H1 (cell line): ENCODE measurements around the gene C20orf202. TPM values are rescaled to one million over a fixed set of nuclear protein-coding genes. Genes with fewer than 3 reads are reported as not detected.

Experiments
- CTCF ChIA-PET: fragments of 300-600 bp; sonication (Branson Sonifier 250); formaldehyde crosslinking; loops from one replicate; lab custom pipeline; 2021; ENCODE audit not compliant: partially characterized antibody; lab: Charles Lee
- POLR2A ChIA-PET: fragments of 300-600 bp; sonication (Branson Sonifier 250); formaldehyde crosslinking; loops from one replicate; lab custom pipeline; 2021; ENCODE audit warnings: inconsistent platforms; ENCODE audit not compliant: partially characterized antibody; lab: Charles Lee
- DNase-seq, 2 experiments: peaks; one replicate each; pipeline versions ENCODE4 v3.0.0 to v3.0.0-alpha.2; 2010 to 2022; ENCODE audit warnings: low spot score in 2 of 2, low read depth in 1 of 2, mixed read lengths in 1 of 2
- FAIRE-seq: peaks from 2 replicates; lab custom pipeline; 2011; peaks lifted over from hg19 to GRCh38; lab: Jason Lieb, UNC
- H2AFZ ChIP-seq: 2 replicates; pipeline ENCODE4 v1.8.1; 2012; ENCODE audit warnings: low read length, inconsistent platforms
- H2AK5ac ChIP-seq: 2 replicates; pipeline ENCODE4 v1.6.1; 2013; ENCODE audit warnings: low read depth, low read length
- H2BK120ac ChIP-seq: replicated peaks from 2 replicates; pipeline ENCODE3; 2013; ENCODE audit warnings: low read depth, low read length, inconsistent platforms
- H2BK12ac ChIP-seq: 2 replicates; pipeline ENCODE4 v1.6.1; 2013; ENCODE audit warnings: low read depth, low read length
- H2BK15ac ChIP-seq: 2 replicates; pipeline ENCODE4 v1.6.1; 2013; ENCODE audit warnings: low read length
- H2BK20ac ChIP-seq: 2 replicates; pipeline ENCODE4 v1.6.1; 2013; ENCODE audit warnings: low read length
- H2BK5ac ChIP-seq: 2 replicates; pipeline ENCODE4 v1.6.1; 2013; ENCODE audit warnings: low read depth, low read length
- H3K14ac ChIP-seq: 2 replicates; pipeline ENCODE4 v1.6.1; 2013; ENCODE audit warnings: inconsistent platforms; ENCODE audit not compliant: insufficient read length
- H3K18ac ChIP-seq: 2 replicates; pipeline ENCODE4 v1.6.1; 2013; ENCODE audit warnings: low read length; ENCODE audit errors: extremely low read depth
- H3K23ac ChIP-seq: 2 replicates; pipeline ENCODE4 v1.6.1; 2013; ENCODE audit warnings: inconsistent platforms; ENCODE audit not compliant: insufficient read length
- H3K23me2 ChIP-seq: 2 replicates; pipeline ENCODE4 v1.6.1; 2013; ENCODE audit warnings: low read depth, low read length
- H3K27ac ChIP-seq: 2 replicates; pipeline ENCODE4 v1.6.1; 2011; ENCODE audit warnings: low read depth, low read length, inconsistent platforms
- H3K27me3 ChIP-seq, 4 experiments: replicated peaks in 1 of 4; 1 replicate in 1 of 4; 2 replicates in 3 of 4; pipeline versions ENCODE4 v1.6.1 to v1.8.1; 2011 to 2013; ENCODE audit warnings: low read length in 3 of 4, mild to moderate bottlenecking in 3 of 4, inconsistent platforms in 2 of 4, mixed read lengths in 2 of 4, moderate library complexity in 1 of 4; ENCODE audit not compliant: control insufficient read depth in 3 of 4, insufficient read depth in 3 of 4; ENCODE audit errors: extremely low read depth in 1 of 4
- H3K36me3 ChIP-seq, 4 experiments: 2 replicates each; pipeline versions ENCODE4 v1.6.1 to v1.8.1; 2011 to 2013; ENCODE audit warnings: mild to moderate bottlenecking in 4 of 4, low read length in 3 of 4, moderate library complexity in 2 of 4, control low read depth in 1 of 4, inconsistent platforms in 1 of 4; ENCODE audit not compliant: insufficient read depth in 4 of 4, control insufficient read depth in 2 of 4
- H3K4ac ChIP-seq: replicated peaks from 2 replicates; pipeline ENCODE3; 2013; ENCODE audit warnings: low read length, low read depth, mixed read lengths, inconsistent platforms; ENCODE audit not compliant: insufficient read length
- H3K4me1 ChIP-seq, 4 experiments: replicated peaks in 1 of 4; 1 replicate in 1 of 4; 2 replicates in 3 of 4; pipeline versions ENCODE4 v1.6.1 to v1.8.1; 2011 to 2013; ENCODE audit warnings: low read length in 3 of 4, inconsistent platforms in 2 of 4, mixed read lengths in 1 of 4; ENCODE audit not compliant: insufficient read depth in 4 of 4, control insufficient read depth in 3 of 4
- H3K4me2 ChIP-seq, 2 experiments: 2 replicates each; pipeline versions ENCODE4 v1.6.1 to v1.8.1; 2011 to 2013; ENCODE audit warnings: low read depth in 2 of 2, low read length in 2 of 2, control low read depth in 1 of 2, inconsistent platforms in 1 of 2, mild to moderate bottlenecking in 1 of 2; ENCODE audit not compliant: insufficient read depth in 1 of 2
- H3K4me3 ChIP-seq, 4 experiments: fragments of 200-600, 300-600 bp in 1 of 4; sonication (generic), shearing (Covaris generic), sonication (Bioruptor Twin) in 1 of 4; 2 replicates each; pipeline versions ENCODE4 v1.5.1 to v1.8.1; 2011 to 2016; ENCODE audit warnings: low read length in 4 of 4, low read depth in 3 of 4, control low read depth in 2 of 4, inconsistent platforms in 2 of 4, mild to moderate bottlenecking in 2 of 4, mixed read lengths in 1 of 4, moderate library complexity in 1 of 4; ENCODE audit not compliant: insufficient read depth in 2 of 4; ENCODE audit errors: extremely low read depth in 1 of 4
- H3K56ac ChIP-seq: replicated peaks from 2 replicates; pipeline ENCODE3; 2013; ENCODE audit warnings: low read depth, mild to moderate bottlenecking, mixed read lengths, low read length, inconsistent platforms; ENCODE audit not compliant: insufficient read length
- H3K79me1 ChIP-seq: 2 replicates; pipeline ENCODE4 v1.6.1; 2013; ENCODE audit warnings: low read depth, low read length, control low read depth
- H3K79me2 ChIP-seq, 2 experiments: 2 replicates each; pipeline versions ENCODE4 v1.6.1 to v1.8.1; 2012 to 2013; ENCODE audit warnings: low read length in 2 of 2, mild to moderate bottlenecking in 2 of 2, inconsistent platforms in 1 of 2; ENCODE audit not compliant: insufficient read depth in 2 of 2, control insufficient read depth in 1 of 2
- H3K9ac ChIP-seq, 4 experiments: replicated peaks in 1 of 4; 1 replicate in 1 of 4; 2 replicates in 3 of 4; pipeline versions ENCODE4 v1.6.1 to v1.8.1; 2011 to 2013; ENCODE audit warnings: low read depth in 3 of 4, low read length in 3 of 4, control low read depth in 2 of 4, mild to moderate bottlenecking in 2 of 4, moderate library complexity in 2 of 4, inconsistent platforms in 1 of 4; ENCODE audit errors: extremely low read depth in 1 of 4
- H3K9me3 ChIP-seq, 2 experiments: 2 replicates each; pipeline versions ENCODE4 v1.6.1 to v1.8.1; 2012 to 2013; ENCODE audit warnings: mild to moderate bottlenecking in 2 of 2, moderate library complexity in 2 of 2, control low read depth in 1 of 2, inconsistent platforms in 1 of 2, low read depth in 1 of 2, low read length in 1 of 2, mixed read lengths in 1 of 2; ENCODE audit not compliant: insufficient read depth in 2 of 2
- H4K20me1 ChIP-seq, 2 experiments: replicated peaks in 1 of 2; 2 replicates each; pipeline versions ENCODE3 to v1.8.1; 2011 to 2013; ENCODE audit warnings: inconsistent platforms in 2 of 2, low read length in 2 of 2, mild to moderate bottlenecking in 1 of 2; ENCODE audit not compliant: insufficient read depth in 2 of 2, control insufficient read depth in 1 of 2
- H4K5ac ChIP-seq: 2 replicates; pipeline ENCODE4 v1.6.1; 2013; ENCODE audit warnings: low read length, low read depth, mixed read lengths, inconsistent platforms; ENCODE audit not compliant: insufficient read length
- H4K8ac ChIP-seq: 2 replicates; pipeline ENCODE4 v1.8.0; 2013; ENCODE audit warnings: mild to moderate bottlenecking, moderate library complexity, low read length, inconsistent platforms; ENCODE audit not compliant: insufficient read depth; ENCODE audit errors: extremely low read depth
- H4K91ac ChIP-seq: replicated peaks from 2 replicates; pipeline ENCODE3; 2013; ENCODE audit warnings: low read length, mixed read lengths, inconsistent platforms; ENCODE audit not compliant: insufficient read length
- ASH2L ChIP-seq: fragments of 200-600, 300-600 bp; sonication (generic); IDR thresholded peaks from one replicate; pipeline ENCODE4 v1.7.1; 2017; ENCODE audit warnings: low read length
- CHD1 ChIP-seq: IDR thresholded peaks from 2 replicates; pipeline ENCODE4 v1.6.1; 2012; ENCODE audit warnings: low read depth, low read length, improper control_type of control experiment
- CTBP2 ChIP-seq: IDR thresholded peaks from 2 replicates; pipeline ENCODE4 v1.7.0; 2011; ENCODE audit warnings: borderline replicate concordance, mild to moderate bottlenecking, moderate library complexity, mixed read lengths, low read length; ENCODE audit not compliant: insufficient read depth, insufficient read length
- EGR1 ChIP-seq: IDR thresholded peaks from 2 replicates; pipeline ENCODE4 v1.6.1; 2011; ENCODE audit warnings: low read depth, low read length, borderline replicate concordance
- JUN ChIP-seq: IDR thresholded peaks from 2 replicates; pipeline ENCODE4 v1.6.1; 2011; ENCODE audit warnings: low read depth, mild to moderate bottlenecking, improper control_type of control experiment, low read length
- KDM4A ChIP-seq: IDR thresholded peaks from one replicate; pipeline ENCODE4 v1.7.1; 2012; ENCODE audit warnings: low read depth, mild to moderate bottlenecking, moderate library complexity, low read length, inconsistent platforms; ENCODE audit not compliant: severe bottlenecking
- MAFK ChIP-seq: IDR thresholded peaks from 2 replicates; pipeline ENCODE4 v1.6.1; 2012; ENCODE audit warnings: low read depth, mild to moderate bottlenecking, improper control_type of control experiment, low read length
- RAD21 ChIP-seq, 2 experiments: IDR thresholded peaks in 1 of 2; conservative IDR thresholded peaks in 1 of 2; 2 replicates each; pipeline ENCODE4 v1.6.1; 2011; ENCODE audit warnings: low read depth in 2 of 2, low read length in 2 of 2, improper control_type of control experiment in 1 of 2, inconsistent platforms in 1 of 2, mild to moderate bottlenecking in 1 of 2, moderate library complexity in 1 of 2
- RXRA ChIP-seq: IDR thresholded peaks from 2 replicates; pipeline ENCODE4 v1.6.1; 2011; ENCODE audit warnings: low read depth, mild to moderate bottlenecking, low read length, moderate library complexity; ENCODE audit not compliant: insufficient read depth
- TBP ChIP-seq: IDR thresholded peaks from 2 replicates; pipeline ENCODE4 v1.6.1; 2011; ENCODE audit warnings: low read depth, low read length, improper control_type of control experiment
- TEAD4 ChIP-seq: IDR thresholded peaks from 2 replicates; pipeline ENCODE4 v1.6.1; 2012; ENCODE audit warnings: low read depth, low read length, inconsistent platforms, mixed read lengths
- WGBS, 2 experiments: shearing (Covaris generic) in 1 of 2; methylation state at CpG; one replicate each; pipeline versions ENCODE4 v1.1.6 to v1.1.7; 2013 to 2015; ENCODE audit warnings: low lambda C conversion rate in 2 of 2, mixed read lengths in 2 of 2, inconsistent platforms in 1 of 2, low coverage in 1 of 2, missing lambda C conversion rate in 1 of 2; ENCODE audit not compliant: insufficient replicate concordance in 2 of 2, insufficient coverage in 1 of 2, insufficient read length in 1 of 2; ENCODE audit errors: extremely low coverage in 1 of 2, missing lambda C conversion rate in 1 of 2; 5-methylcytosine and 5-hydroxymethylcytosine counted together
- polyA plus RNA-seq, 7 experiments: library from polyadenylated mRNA; depleted of rRNA in 3 of 7; stranded (reverse) in 5 of 7; unstranded in 2 of 7; fragments of >200 nt in 5 of 7; fragments of 200-250 nt in 2 of 7; gene quantifications; 1 replicate in 5 of 7; 2 replicates in 1 of 7; 4 replicates in 1 of 7; pipeline versions ENCODE4 v1.2.1 to v1.2.3, GENCODE V29; 2011 to 2013; ENCODE audit warnings: missing spikeins in 2 of 7, mixed read lengths in 2 of 7
- total RNA-seq: library from RNA; stranded (reverse); fragmentation: NEBNext Ultra II Directional; extraction: Animal tissue kit (Norgen Biotek cat#: 25700); gene quantifications from 2 replicates; pipeline ENCODE4 v1.2.1, GENCODE V29; 2021
- TF ChIP-seq, protein P1 (sequence below): IDR thresholded peaks from 2 replicates; pipeline ENCODE4 v1.6.1; 2012; ENCODE audit warnings: inconsistent platforms

The C20orf202 gene
- total and polyA plus RNA-seq, 2 of the 8 experiments (the other 6 are each of a cell fraction or from before 2014, with no cell fraction given) = 0.12 TPM; not detected in 1

DNA sequence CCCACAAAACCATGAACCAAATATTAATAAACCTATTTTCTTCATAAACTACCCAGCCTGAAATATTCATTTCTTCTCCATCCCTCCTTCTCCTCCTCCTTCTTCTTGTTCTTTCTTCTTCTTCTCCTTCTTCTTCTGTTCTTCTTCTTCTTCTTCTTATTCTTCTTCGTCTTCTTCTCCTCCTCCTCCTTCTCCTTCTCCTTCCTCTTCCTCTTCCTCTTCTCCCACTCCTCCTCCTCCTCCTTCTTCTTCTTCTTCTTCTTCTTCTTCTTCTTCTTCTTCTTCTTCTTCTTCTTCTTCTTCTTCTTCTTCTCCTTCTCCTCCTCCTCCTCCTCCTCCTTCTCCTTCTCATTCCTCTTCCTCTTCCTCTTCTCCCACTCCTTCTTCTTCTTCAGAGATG is 13.4 kb upstream of the C20orf202 start:
- H3K79me2 ChIP-seq = no peaks in the 10 kb centered on the region
- no peak overlapping the region for H3K4me2 ChIP-seq
- peaks cover 5% of the 10 kb centered on the region; the same call in 1 of the 2 replicates for H3K23me2 ChIP-seq
- H2BK20ac ChIP-seq = no peak overlapping the region
- no peaks in the 10 kb centered on the region; a peak in 1 of 8 replicates for H3K36me3 ChIP-seq
- no peak overlapping the region for H2AFZ ChIP-seq
- no peak overlapping the region for H4K91ac ChIP-seq
- DNase-seq = no peak
- peaks cover 0 to 11% (median 8%) of the 10 kb centered on the region in 4 experiments; a peak in 5 of 7 replicates for H3K27me3 ChIP-seq
- H2BK120ac ChIP-seq = no peak overlapping the region
- H3K4me1 ChIP-seq = peaks cover 0 to 7% (median 5%) of the 10 kb centered on the region in 4 experiments; a peak in 5 of 7 replicates
- H3K9ac ChIP-seq = no peak overlapping the region
- H3K23ac ChIP-seq = no peak overlapping the region
- no peaks in the 10 kb centered on the region for H3K9me3 ChIP-seq
- H3K27ac ChIP-seq = no peak overlapping the region
- peaks cover 0 to 3% of the 10 kb centered on the region in 2 experiments for H4K20me1 ChIP-seq
- no peak overlapping the region for H4K5ac ChIP-seq
- 56 to 86% methylated on average over 1 of the region's 1 CpG for WGBS, 2 experiments
- H3K56ac ChIP-seq = no peak overlapping the region
- FAIRE-seq = no peak
- H3K4ac ChIP-seq = no peak overlapping the region
- no peak overlapping the region for H3K14ac ChIP-seq
- H4K8ac ChIP-seq = no peak overlapping the region
- POLR2A ChIA-PET = no interaction called here
- H3K18ac ChIP-seq = no peak overlapping the region
- peaks cover 2% of the 10 kb centered on the region; the same call in 1 of the 2 replicates for H3K79me1 ChIP-seq
- no peak overlapping the region for H2BK5ac ChIP-seq
- H3K4me3 ChIP-seq = no peak overlapping the region
- H2AK5ac ChIP-seq = no peak overlapping the region
- no peak overlapping the region for H2BK15ac ChIP-seq
- H2BK12ac ChIP-seq = no peak overlapping the region
- CTCF ChIA-PET = interaction anchor here (0.9 to 5.0 kb wide), 2 partner anchors 21 to 217 kb away, joined by 3 to 34 read pairs; no protein-coding TSS in a partner anchor
- TF ChIP-seq KDM4A (no peak), RAD21 (IDR thresholded peaks at IDR 0.05 in 1 of 2, conservative IDR thresholded peaks at IDR 0.05 in 1 of 2; ENCODE audit: low read depth in 2 of 2, low read length in 2 of 2) (no peak), MAFK (no peak), CTBP2 (no peak), TEAD4 (no peak), TBP (no peak), CHD1 (no peak), JUN (no peak), ASH2L (no peak), RXRA (no peak), EGR1 (no peak)
- TF ChIP-seq, protein P1, sequence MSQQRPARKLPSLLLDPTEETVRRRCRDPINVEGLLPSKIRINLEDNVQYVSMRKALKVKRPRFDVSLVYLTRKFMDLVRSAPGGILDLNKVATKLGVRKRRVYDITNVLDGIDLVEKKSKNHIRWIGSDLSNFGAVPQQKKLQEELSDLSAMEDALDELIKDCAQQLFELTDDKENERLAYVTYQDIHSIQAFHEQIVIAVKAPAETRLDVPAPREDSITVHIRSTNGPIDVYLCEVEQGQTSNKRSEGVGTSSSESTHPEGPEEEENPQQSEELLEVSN = no peak
